Measurements from ENCODE around the gene GPC6. TPM values are rescaled to one million over a fixed set of nuclear protein-coding genes. Genes with fewer than 3 reads are reported as not detected.

Gene GPC6
- total RNA-seq, 4 donors from 2014 or later: 13.7 to 21.7 (median 16.5) TPM

GRCh38 chr13:93794197-93794885, 567.7 kb downstream of the GPC6 start:
- H3K9me3 ChIP-seq: no peaks in the 10 kb centered on the region
- no peak overlapping the region for H3K27ac ChIP-seq
- no peak for ATAC-seq
- no peaks in the 10 kb centered on the region for H3K27me3 ChIP-seq
- H3K4me1 ChIP-seq: no peaks in the 10 kb centered on the region
- WGBS, 2 donors (ENCODE audit: low coverage in 1 of 2): 62% methylated on average over 3 of the region's 3 CpGs; no CpG with 5 or more reads in 1 of the 2 donors
- no peaks in the 10 kb centered on the region for H3K36me3 ChIP-seq
- TF ChIP-seq EP300 (IDR thresholded peaks at IDR 0.05) (no peak), POLR2AphosphoS5 (IDR thresholded peaks at IDR 0.05) (no peak), POLR2A (IDR thresholded peaks at IDR 0.05) (no peak)
- TF ChIP-seq, protein P1, sequence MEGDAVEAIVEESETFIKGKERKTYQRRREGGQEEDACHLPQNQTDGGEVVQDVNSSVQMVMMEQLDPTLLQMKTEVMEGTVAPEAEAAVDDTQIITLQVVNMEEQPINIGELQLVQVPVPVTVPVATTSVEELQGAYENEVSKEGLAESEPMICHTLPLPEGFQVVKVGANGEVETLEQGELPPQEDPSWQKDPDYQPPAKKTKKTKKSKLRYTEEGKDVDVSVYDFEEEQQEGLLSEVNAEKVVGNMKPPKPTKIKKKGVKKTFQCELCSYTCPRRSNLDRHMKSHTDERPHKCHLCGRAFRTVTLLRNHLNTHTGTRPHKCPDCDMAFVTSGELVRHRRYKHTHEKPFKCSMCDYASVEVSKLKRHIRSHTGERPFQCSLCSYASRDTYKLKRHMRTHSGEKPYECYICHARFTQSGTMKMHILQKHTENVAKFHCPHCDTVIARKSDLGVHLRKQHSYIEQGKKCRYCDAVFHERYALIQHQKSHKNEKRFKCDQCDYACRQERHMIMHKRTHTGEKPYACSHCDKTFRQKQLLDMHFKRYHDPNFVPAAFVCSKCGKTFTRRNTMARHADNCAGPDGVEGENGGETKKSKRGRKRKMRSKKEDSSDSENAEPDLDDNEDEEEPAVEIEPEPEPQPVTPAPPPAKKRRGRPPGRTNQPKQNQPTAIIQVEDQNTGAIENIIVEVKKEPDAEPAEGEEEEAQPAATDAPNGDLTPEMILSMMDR (IDR thresholded peaks at IDR 0.05): no peak
- H3K4me3 ChIP-seq: no peak overlapping the region

DNA sequence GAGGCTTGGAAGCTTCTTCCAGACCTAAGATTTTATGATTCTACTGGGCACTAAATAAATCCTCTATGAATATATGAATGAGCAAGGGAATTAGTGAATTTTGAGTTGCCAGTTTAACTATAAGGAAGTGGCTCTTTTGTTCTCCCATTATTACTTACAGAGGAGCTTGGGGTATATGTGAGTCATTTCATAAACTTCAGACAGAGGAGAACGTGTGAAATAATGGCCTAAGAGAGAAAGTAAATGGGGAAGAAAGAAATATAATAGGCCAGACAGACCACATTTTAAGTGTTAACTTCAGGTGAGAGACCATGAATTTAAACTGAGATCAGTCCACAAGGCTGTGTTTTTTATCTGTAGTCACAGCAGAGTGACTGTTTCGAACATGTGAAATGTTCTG, 570.9 kb downstream of the GPC6 start:
- no peak for ATAC-seq
- Histone ChIP-seq H3K9me3 (no peaks in the 10 kb centered on the region), H3K27me3 (no peaks in the 10 kb centered on the region), H3K4me3 (no peak overlapping the region), H3K4me1 (no peaks in the 10 kb centered on the region), H3K36me3 (no peaks in the 10 kb centered on the region), H3K27ac (no peak overlapping the region)
- no peak for TF ChIP-seq POLR2A (IDR thresholded peaks at IDR 0.05)
- TF ChIP-seq POLR2AphosphoS5 (IDR thresholded peaks at IDR 0.05): no peak
- TF ChIP-seq, protein P1 (IDR thresholded peaks at IDR 0.05): no peak
- TF ChIP-seq EP300 (IDR thresholded peaks at IDR 0.05): no peak
- WGBS, 2 donors (ENCODE audit: low coverage in 1 of 2): 50 to 90% methylated on average over 1 to 2 of the region's 2 CpGs

DNA sequence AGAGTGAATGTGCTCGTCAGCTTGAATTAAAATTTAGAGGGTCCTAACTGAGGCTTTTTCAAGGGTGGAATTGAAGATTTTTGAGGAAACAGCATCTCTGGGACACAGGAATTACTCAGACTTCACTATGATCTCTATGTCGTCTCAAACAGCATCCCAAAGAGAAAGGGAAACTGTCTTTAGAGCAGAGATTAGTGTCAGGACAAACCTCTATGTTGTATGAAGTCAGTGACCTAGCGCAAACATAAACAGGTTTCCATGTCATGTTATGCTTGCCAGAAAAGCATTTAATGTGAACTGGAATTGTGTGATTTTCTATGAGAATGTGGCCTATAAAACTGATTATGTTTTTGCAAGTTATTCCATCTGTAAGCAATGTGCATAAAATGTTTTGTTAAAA, 573.7 kb downstream of the GPC6 start:
- Histone ChIP-seq H3K27ac (no peak overlapping the region), H3K36me3 (no peaks in the 10 kb centered on the region), H3K4me1 (no peaks in the 10 kb centered on the region), H3K9me3 (no peaks in the 10 kb centered on the region), H3K27me3 (no peaks in the 10 kb centered on the region), H3K4me3 (no peak overlapping the region)
- no peak for ATAC-seq
- 85 to 89% methylated on average over 3 of the region's 3 CpGs for WGBS, 2 donors (ENCODE audit: low coverage in 1 of 2)
- no peak for TF ChIP-seq POLR2AphosphoS5 (IDR thresholded peaks at IDR 0.05)
- TF ChIP-seq POLR2A (IDR thresholded peaks at IDR 0.05): no peak
- TF ChIP-seq EP300 (IDR thresholded peaks at IDR 0.05): no peak
- TF ChIP-seq, protein P1 (IDR thresholded peaks at IDR 0.05): no peak

GRCh38 chr13:93805736-93806135, 579.1 kb downstream of the GPC6 start:
- Histone ChIP-seq H3K4me1 (no peaks in the 10 kb centered on the region), H3K4me3 (no peak overlapping the region), H3K36me3 (no peaks in the 10 kb centered on the region), H3K9me3 (no peaks in the 10 kb centered on the region), H3K27me3 (no peaks in the 10 kb centered on the region), H3K27ac (no peak overlapping the region)
- no peak for ATAC-seq
- whole genome bisulfite sequencing, 2 donors (ENCODE audit: low coverage in 1 of 2): 88% methylated on average over 1 of the region's 2 CpGs; no CpG with 5 or more reads in 1 of the 2 donors
- no peak for TF ChIP-seq POLR2A (IDR thresholded peaks at IDR 0.05)
- TF ChIP-seq POLR2AphosphoS5 (IDR thresholded peaks at IDR 0.05): no peak
- TF ChIP-seq, protein P1 (IDR thresholded peaks at IDR 0.05): no peak
- no peak for TF ChIP-seq EP300 (IDR thresholded peaks at IDR 0.05)

DNA sequence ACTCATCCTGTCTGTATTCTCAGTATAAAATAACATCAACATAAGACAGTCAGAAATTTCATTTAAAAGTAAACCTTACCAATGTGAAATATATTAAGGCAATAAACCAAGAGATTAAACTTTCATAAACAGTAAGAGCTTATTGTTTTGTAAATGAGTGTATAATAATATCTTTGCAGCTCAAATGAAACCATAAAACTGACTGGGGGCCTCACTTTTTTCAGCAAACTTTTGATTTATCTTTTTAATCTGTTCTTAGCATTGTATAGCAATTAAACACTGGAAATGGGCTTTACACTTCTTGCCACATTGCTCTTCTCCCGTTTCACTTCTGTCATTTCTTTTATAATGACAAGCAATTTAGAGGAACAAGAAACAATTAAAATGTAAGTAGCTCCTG, 580.3 kb downstream of the GPC6 start:
- TF ChIP-seq EP300 (IDR thresholded peaks at IDR 0.05) (no peak), POLR2A (IDR thresholded peaks at IDR 0.05) (no peak), POLR2AphosphoS5 (IDR thresholded peaks at IDR 0.05) (no peak)
- TF ChIP-seq, protein P1 (IDR thresholded peaks at IDR 0.05): no peak
- H3K9me3 ChIP-seq: no peaks in the 10 kb centered on the region
- WGBS, 2 donors (ENCODE audit: low coverage in 1 of 2): 77 to 88% methylated on average over 1 of the region's 1 CpG
- H3K4me3 ChIP-seq: no peak overlapping the region
- no peaks in the 10 kb centered on the region for H3K27me3 ChIP-seq
- H3K27ac ChIP-seq: no peak overlapping the region
- ATAC-seq: no peak
- H3K36me3 ChIP-seq: no peaks in the 10 kb centered on the region
- no peaks in the 10 kb centered on the region for H3K4me1 ChIP-seq
